Endothelial cell of umbilical vein (primary cell): ENCODE results near the gene SELENOO. TPM values are rescaled to one million over a fixed set of nuclear protein-coding genes. Genes with fewer than 3 reads are reported as not detected.

ENCODE experiments used
- BruUV-seq: library from RNA; stranded (reverse); fragments of 400-500 nt; replicated peaks from 2 replicates; lab custom pipeline; 2021; lab: Mats Ljungman, UMichigan
- CTCF ChIA-PET: fragments of 300-600, 350-600 bp; sonication (Branson Sonifier 250); formaldehyde crosslinking; loops from one replicate; lab custom pipeline; 2021; ENCODE audit warnings: antibody characterized with exemption, inconsistent platforms; lab: Charles Lee
- POLR2A ChIA-PET: fragments of 300-600, 350-600 bp; sonication (Branson Sonifier 250); formaldehyde crosslinking; loops from one replicate; lab custom pipeline; 2021; ENCODE audit warnings: antibody characterized with exemption, inconsistent platforms; lab: Charles Lee
- DNase-seq: peaks from one replicate; pipeline ENCODE4 v3.0.0-alpha.2; 2011; ENCODE audit warnings: low read depth, low spot score
- FAIRE-seq: peaks from 2 replicates; lab custom pipeline; 2011; peaks lifted over from hg19 to GRCh38; lab: Jason Lieb, UNC
- H2AFZ ChIP-seq: 2 replicates; pipeline ENCODE4 v1.6.0; 2012; ENCODE audit warnings: low read depth, low read length, control low read depth, inconsistent platforms
- H3K27ac ChIP-seq: 2 replicates; pipeline ENCODE4 v1.5.1; 2011; ENCODE audit warnings: low read depth, mild to moderate bottlenecking, control low read depth, low read length, moderate library complexity; ENCODE audit not compliant: insufficient read depth
- H3K27me3 ChIP-seq, 2 experiments: 2 replicates each; pipeline versions ENCODE4 v1.6.0 to v1.6.1; 2011; ENCODE audit warnings: low read length in 2 of 2, mixed read lengths in 1 of 2; ENCODE audit not compliant: control insufficient read depth in 2 of 2, insufficient read depth in 2 of 2
- H3K36me3 ChIP-seq, 2 experiments: 2 replicates in 1 of 2; 3 replicates in 1 of 2; pipeline ENCODE4 v1.5.1; 2011; ENCODE audit warnings: low read length in 2 of 2, mild to moderate bottlenecking in 1 of 2, moderate library complexity in 1 of 2; ENCODE audit not compliant: control insufficient read depth in 2 of 2, insufficient read depth in 2 of 2; ENCODE audit errors: extremely low read depth in 1 of 2
- H3K4me1 ChIP-seq: 3 replicates; pipeline ENCODE4 v1.5.1; 2011; ENCODE audit warnings: mild to moderate bottlenecking, low read length; ENCODE audit not compliant: control insufficient read depth, insufficient read depth; ENCODE audit errors: extremely low read depth
- H3K4me2 ChIP-seq: 2 replicates; pipeline ENCODE4 v1.6.1; 2011; ENCODE audit warnings: low read length, control low read depth, mixed read lengths; ENCODE audit not compliant: insufficient read depth
- H3K4me3 ChIP-seq, 3 experiments: fragments of 200-600 bp in 1 of 3; sonication (generic), shearing (Covaris generic) in 1 of 3; replicated peaks in 1 of 3; 2 replicates each; pipeline ENCODE4 v1.5.1; 2011 to 2016; ENCODE audit warnings: control low read depth in 3 of 3, low read length in 3 of 3, mild to moderate bottlenecking in 2 of 3, inconsistent platforms in 1 of 3, low read depth in 1 of 3, moderate library complexity in 1 of 3; ENCODE audit not compliant: insufficient read depth in 1 of 3
- H3K79me2 ChIP-seq: 2 replicates; pipeline ENCODE4 v1.6.0; 2012; ENCODE audit warnings: low read length, inconsistent platforms; ENCODE audit not compliant: control insufficient read depth, insufficient read depth
- H3K9ac ChIP-seq: replicated peaks from 2 replicates; pipeline ENCODE3; 2011; ENCODE audit warnings: low read length, control low read depth; ENCODE audit not compliant: insufficient read depth; ENCODE audit errors: extremely low read depth
- H3K9me1 ChIP-seq: replicated peaks from 3 replicates; pipeline ENCODE4 v1.6.0; 2011; ENCODE audit warnings: mild to moderate bottlenecking, low read length; ENCODE audit not compliant: control insufficient read depth, insufficient read depth; ENCODE audit errors: extremely low read depth
- H3K9me3 ChIP-seq: replicated peaks from 2 replicates; pipeline ENCODE4 v1.5.1; 2012; ENCODE audit warnings: low read length, inconsistent platforms; ENCODE audit not compliant: control insufficient read depth, insufficient read depth
- H4K20me1 ChIP-seq: replicated peaks from 2 replicates; pipeline ENCODE3; 2011; ENCODE audit warnings: mild to moderate bottlenecking, low read length; ENCODE audit not compliant: control insufficient read depth, insufficient read depth; ENCODE audit errors: extremely low read depth
- EZH2 ChIP-seq: IDR thresholded peaks from 2 replicates; pipeline ENCODE4 v1.6.1; 2012; ENCODE audit warnings: borderline replicate concordance, low read depth, mild to moderate bottlenecking, moderate library complexity, low read length, inconsistent platforms; ENCODE audit not compliant: severe bottlenecking
- FOS ChIP-seq: IDR thresholded peaks from 2 replicates; pipeline ENCODE4 v1.6.1; 2011; ENCODE audit warnings: mild to moderate bottlenecking, low read length, moderate library complexity, borderline replicate concordance; ENCODE audit not compliant: insufficient read depth
- GATA2 ChIP-seq: IDR thresholded peaks from 2 replicates; pipeline ENCODE4 v1.7.0; 2011; ENCODE audit warnings: low read depth, mild to moderate bottlenecking, moderate library complexity, mixed read lengths, low read length; ENCODE audit not compliant: insufficient read length, insufficient read depth
- JUN ChIP-seq: IDR thresholded peaks from 2 replicates; pipeline ENCODE4 v1.6.1; 2011; ENCODE audit warnings: borderline replicate concordance, low read depth; ENCODE audit not compliant: insufficient read length, insufficient read depth
- MYC ChIP-seq: IDR thresholded peaks from one replicate; pipeline ENCODE4 v1.6.1; 2011; ENCODE audit warnings: mild to moderate bottlenecking, low read depth, low read length
- POLR2A ChIP-seq: IDR thresholded peaks from 2 replicates; pipeline ENCODE4 v1.6.1; 2012; ENCODE audit warnings: low read depth, mild to moderate bottlenecking, control low read depth, low read length
- POLR2AphosphoS5 ChIP-seq: IDR thresholded peaks from 2 replicates; pipeline ENCODE4 v1.6.1; 2012; ENCODE audit warnings: low read depth, mild to moderate bottlenecking, control low read depth, low read length, moderate library complexity; ENCODE audit not compliant: insufficient read depth
- dilution Hi-C: fragments of 300-500 bp; cut with MboI; formaldehyde crosslinking; loops from one replicate; pipeline ENCODE4 v1.15.0; 2019; ENCODE audit warnings: low sequenced_read_pairs; ENCODE audit not compliant: extremely low pct_ligation_motif_present
- intact Hi-C: fragments of 100-400 bp; cut with micrococcal nuclease; formaldehyde crosslinking; loops from one replicate; pipeline ENCODE4 v1.10.0; 2022
- polyA plus RNA-seq, 4 experiments: library from polyadenylated mRNA; depleted of rRNA in 3 of 4; stranded (reverse) in 3 of 4; unstranded in 1 of 4; fragments of >200 nt; gene quantifications; 2 replicates each; pipeline versions ENCODE4 v1.2.1 to v1.2.3, GENCODE V29; 2011 to 2012; ENCODE audit warnings: missing spikeins in 1 of 4
- total RNA-seq: library from RNA; stranded (reverse); gene quantifications from 2 replicates; pipeline ENCODE4 v1.2.3, GENCODE V29; 2021
- TF ChIP-seq, protein P1 (sequence below), 2 donors: IDR thresholded peaks; 1 replicate in 1 of 2; 2 replicates in 1 of 2; pipeline ENCODE4 v1.5.1; 2011; ENCODE audit warnings: low read length in 2 of 2, mild to moderate bottlenecking in 2 of 2, moderate library complexity in 2 of 2, control low read depth in 1 of 2, inconsistent platforms in 1 of 2, low read depth in 1 of 2; ENCODE audit not compliant: insufficient read depth in 1 of 2; ENCODE audit errors: extremely low read depth in 1 of 2
- TF ChIP-seq, protein P2 (sequence below): IDR thresholded peaks from 2 replicates; pipeline ENCODE4 v1.6.1; 2011; ENCODE audit not compliant: insufficient read depth, insufficient read length

SELENOO gene
- total and polyA plus RNA-seq, 2 donors (not counting 3 experiments of a cell fraction or from before 2014, with no cell fraction given) = 24.1 to 37.5 TPM

DNA sequence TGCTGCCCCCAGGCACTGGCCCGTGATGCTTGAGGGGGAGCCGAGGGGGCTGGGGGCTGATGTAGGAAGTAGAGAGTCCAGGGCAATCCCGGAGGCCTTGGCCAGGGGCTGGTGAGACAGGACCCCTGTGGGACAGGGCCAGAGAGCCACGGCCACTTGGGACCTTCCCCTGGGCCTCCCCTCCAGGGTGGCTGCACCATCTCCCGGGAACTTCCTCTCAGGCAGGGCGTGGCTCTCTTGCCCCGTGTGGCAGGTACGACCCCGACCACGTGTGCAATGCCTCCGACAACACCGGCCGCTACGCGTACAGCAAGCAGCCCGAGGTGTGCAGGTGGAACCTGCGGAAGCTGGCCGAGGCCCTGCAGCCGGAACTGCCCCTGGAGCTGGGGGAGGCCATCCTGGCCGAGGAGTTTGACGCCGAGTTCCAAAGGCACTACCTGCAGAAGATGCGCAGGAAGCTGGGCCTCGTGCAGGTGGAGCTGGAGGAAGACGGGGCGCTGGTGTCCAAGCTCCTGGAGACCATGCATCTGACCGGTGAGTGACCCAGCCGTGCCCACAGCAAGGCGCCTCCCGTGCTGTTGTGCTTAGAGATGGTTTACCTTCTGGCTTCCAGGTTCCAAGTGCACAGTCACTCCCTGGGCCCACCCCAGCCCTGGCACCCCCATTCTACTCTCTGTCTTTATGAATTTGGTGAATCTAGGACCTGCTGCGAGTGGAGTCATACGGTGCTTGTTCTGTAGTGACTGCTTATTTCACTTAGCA lies 9.7 kb downstream of the SELENOO start:
- ChIA-PET POLR2A (no interaction called here), CTCF (interaction anchor here (1.5 kb wide), 1 partner anchor 280 kb away, joined by 6 read pairs; no protein-coding TSS in a partner anchor)
- dilution Hi-C loops = no loop called here
- intact Hi-C loops = no loop called here
- peaks cover 6 to 22% of the 10 kb centered on the region in 2 experiments for H3K36me3 ChIP-seq
- no peak overlapping the region for H3K4me2 ChIP-seq
- peaks cover 21% of the 10 kb centered on the region for H3K79me2 ChIP-seq
- no peaks in the 10 kb centered on the region for H3K27me3 ChIP-seq
- H3K9me3 ChIP-seq = no peaks in the 10 kb centered on the region
- H3K9me1 ChIP-seq = no peaks in the 10 kb centered on the region
- no peaks in the 10 kb centered on the region for H4K20me1 ChIP-seq
- H3K4me1 ChIP-seq = peaks cover 13% of the 10 kb centered on the region
- H2AFZ ChIP-seq = no peak overlapping the region
- no peak overlapping the region for H3K4me3 ChIP-seq
- no peak overlapping the region for H3K27ac ChIP-seq
- no peak overlapping the region for H3K9ac ChIP-seq
- FAIRE-seq (no peak), DNase-seq (no peak)
- BruUV-seq = no TSS peak
- TF ChIP-seq FOS (no peak), JUN (no peak), POLR2A (no peak), GATA2 (no peak), POLR2AphosphoS5 (no peak), MYC (no peak), EZH2 (no peak)
- TF ChIP-seq, protein P1, sequence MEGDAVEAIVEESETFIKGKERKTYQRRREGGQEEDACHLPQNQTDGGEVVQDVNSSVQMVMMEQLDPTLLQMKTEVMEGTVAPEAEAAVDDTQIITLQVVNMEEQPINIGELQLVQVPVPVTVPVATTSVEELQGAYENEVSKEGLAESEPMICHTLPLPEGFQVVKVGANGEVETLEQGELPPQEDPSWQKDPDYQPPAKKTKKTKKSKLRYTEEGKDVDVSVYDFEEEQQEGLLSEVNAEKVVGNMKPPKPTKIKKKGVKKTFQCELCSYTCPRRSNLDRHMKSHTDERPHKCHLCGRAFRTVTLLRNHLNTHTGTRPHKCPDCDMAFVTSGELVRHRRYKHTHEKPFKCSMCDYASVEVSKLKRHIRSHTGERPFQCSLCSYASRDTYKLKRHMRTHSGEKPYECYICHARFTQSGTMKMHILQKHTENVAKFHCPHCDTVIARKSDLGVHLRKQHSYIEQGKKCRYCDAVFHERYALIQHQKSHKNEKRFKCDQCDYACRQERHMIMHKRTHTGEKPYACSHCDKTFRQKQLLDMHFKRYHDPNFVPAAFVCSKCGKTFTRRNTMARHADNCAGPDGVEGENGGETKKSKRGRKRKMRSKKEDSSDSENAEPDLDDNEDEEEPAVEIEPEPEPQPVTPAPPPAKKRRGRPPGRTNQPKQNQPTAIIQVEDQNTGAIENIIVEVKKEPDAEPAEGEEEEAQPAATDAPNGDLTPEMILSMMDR (IDR thresholded peaks at IDR 0.05; ENCODE audit: extremely low read depth in 1 of 2, insufficient read depth in 1 of 2, low read depth in 1 of 2, low read length in 2 of 2) = no peak
- TF ChIP-seq, protein P2, sequence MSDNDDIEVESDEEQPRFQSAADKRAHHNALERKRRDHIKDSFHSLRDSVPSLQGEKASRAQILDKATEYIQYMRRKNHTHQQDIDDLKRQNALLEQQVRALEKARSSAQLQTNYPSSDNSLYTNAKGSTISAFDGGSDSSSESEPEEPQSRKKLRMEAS = no peak
